Pancreas (tissue), 10 donors: ENCODE data around the gene SEL1L. TPM values are rescaled to one million over a fixed set of nuclear protein-coding genes. Genes with fewer than 3 reads are reported as not detected.

Experiments used
- ATAC-seq, 4 donors: fragments of 200-7000 bp; cut with Tn5 transposase; one replicate each; pipeline versions ENCODE4 v1.8.0 to v1.9.1; 2020; ENCODE audit warnings: mild to moderate bottlenecking in 4 of 4, moderate library complexity in 4 of 4
- DNase-seq, 6 donors: peaks; one replicate each; pipeline ENCODE4 v3.0.0-alpha.2; 2020
- FAIRE-seq: peaks from 2 replicates; lab custom pipeline; 2012; peaks lifted over from hg19 to GRCh38; lab: Jason Lieb, UNC
- H3K27ac ChIP-seq, 4 donors: fragments of 200-600 bp; sonication (generic); 1 replicate in 3 of 4; 2 replicates in 1 of 4; pipeline versions ENCODE4 v1.5.0 to v1.8.0; 2020
- H3K27me3 ChIP-seq, 4 donors: fragments of 200-600 bp; one replicate each; pipeline ENCODE4 v1.8.0; 2021
- H3K36me3 ChIP-seq, 3 donors: fragments of 200-600 bp; sonication (generic) in 1 of 3; one replicate each; pipeline versions ENCODE4 v1.5.0 to v1.8.0; 2020 to 2021
- H3K4me1 ChIP-seq, 3 donors: fragments of 200-600 bp; one replicate each; pipeline ENCODE4 v1.8.0; 2021
- H3K4me3 ChIP-seq, 4 donors: fragments of 200-600 bp; sonication (generic) in 2 of 4; one replicate each; pipeline versions ENCODE4 v1.5.0 to v1.8.0; 2020 to 2021
- H3K9me3 ChIP-seq, 4 donors: fragments of 200-600 bp; one replicate each; pipeline ENCODE4 v1.8.0; 2021
- WGBS, 2 donors: extraction: QIAGEN DNeasy Blood & Tissue Kit; methylation state at CpG; one replicate each; pipeline ENCODE4 v1.1.7; 2013; 5-methylcytosine and 5-hydroxymethylcytosine counted together
- intact Hi-C, 3 donors: fragments of 100-400 bp; cut with DNase I; formaldehyde crosslinking; loops; one replicate each; pipeline versions ENCODE4 v1.11.1 to v1.14.2; 2022
- polyA plus RNA-seq, 2 donors: library from polyadenylated mRNA; stranded (reverse); fragments of 200-250 nt; gene quantifications; one replicate each; pipeline ENCODE4 v1.2.3, GENCODE V29; 2013
- total RNA-seq, 6 donors: library from RNA; stranded (reverse); fragmentation: NEBNext Ultra II Directional in 4 of 6; extraction: Animal tissue kit (Norgen Biotek cat#: 25700) in 4 of 6; gene quantifications; one replicate each; pipeline versions ENCODE4 v1.2.1 to v1.2.4, GENCODE V29; 2021 to 2023
- TF ChIP-seq, protein P1 (sequence below), 4 donors: fragments of 200-600 bp; sonication (generic) in 3 of 4; IDR thresholded peaks; one replicate each; pipeline versions ENCODE4 v1.5.0 to v1.8.0; 2021; ENCODE audit warnings: antibody characterized with exemption in 4 of 4
- donor health status: healthy with polysubstance abuse.
- donor health status: DM: no; HTN: no; CAD: no; lungs with moderate emphysema.
- donor health status: DM: no; HTN: no; CAD: no.
- donor health status: control.
- donor health status: control.
- donor health status: Bipolar disorder and iron deficiency.
- donor health status: DM: yes; HTN: yes; CAD: no.
- donor health status: DM: no; HTN: no; CAD: no.
- donor health status: DM: no; HTN: no; CAD: no.
- donor health status: DM: yes; HTN: yes; CAD: no.

The SEL1L gene
- total and polyA plus RNA-seq, 8 donors = 54.5 to 763 (median 423) TPM

DNA sequence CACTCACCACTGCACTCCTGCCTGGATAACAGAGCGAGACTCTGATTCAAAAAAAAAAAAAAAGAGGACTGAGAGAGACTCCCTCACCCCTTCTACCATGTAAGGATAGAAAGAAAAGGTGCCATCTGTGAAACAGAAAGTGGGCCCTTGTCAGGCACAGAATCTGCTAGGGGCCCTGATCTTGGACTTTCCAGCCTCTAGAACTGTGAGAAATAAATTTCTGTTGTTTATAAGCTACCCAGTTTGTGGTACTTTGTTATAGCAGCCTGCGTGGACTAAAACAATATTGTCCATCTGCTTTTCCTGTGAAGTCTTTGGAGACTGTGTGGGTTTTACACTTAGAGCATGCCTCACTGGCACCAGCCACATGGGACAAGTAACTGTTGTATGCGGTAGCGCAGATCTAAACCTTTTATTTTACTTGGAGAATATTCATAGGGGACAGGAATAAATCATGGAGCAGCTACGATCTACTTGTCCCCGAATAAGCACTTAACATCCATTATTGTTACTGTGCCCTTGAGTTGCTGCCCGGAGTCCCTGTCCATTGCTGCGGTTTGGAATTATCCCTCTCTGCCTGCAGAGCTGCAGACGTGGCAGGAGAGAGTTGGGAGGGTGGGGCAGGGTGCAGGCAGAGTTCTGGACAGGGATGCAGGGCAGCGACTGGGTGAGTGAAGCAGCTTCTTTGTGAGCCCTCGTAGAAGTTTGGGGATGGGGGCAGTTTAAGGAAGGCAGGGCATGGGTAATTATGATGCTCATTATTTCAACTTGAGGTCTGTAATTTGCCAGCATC lies 81.1 kb downstream of the SEL1L start:
- Histone ChIP-seq H3K4me1 (no peaks in the 10 kb centered on the region), H3K9me3 (no peaks in the 10 kb centered on the region), H3K36me3 (no peaks in the 10 kb centered on the region), H3K4me3 (no peak overlapping the region), H3K27me3 (peaks cover 0 to 5% (median 0%) of the 10 kb centered on the region in 4 donors), H3K27ac (no peak overlapping the region)
- DNase-seq = no peak
- TF ChIP-seq, protein P1, sequence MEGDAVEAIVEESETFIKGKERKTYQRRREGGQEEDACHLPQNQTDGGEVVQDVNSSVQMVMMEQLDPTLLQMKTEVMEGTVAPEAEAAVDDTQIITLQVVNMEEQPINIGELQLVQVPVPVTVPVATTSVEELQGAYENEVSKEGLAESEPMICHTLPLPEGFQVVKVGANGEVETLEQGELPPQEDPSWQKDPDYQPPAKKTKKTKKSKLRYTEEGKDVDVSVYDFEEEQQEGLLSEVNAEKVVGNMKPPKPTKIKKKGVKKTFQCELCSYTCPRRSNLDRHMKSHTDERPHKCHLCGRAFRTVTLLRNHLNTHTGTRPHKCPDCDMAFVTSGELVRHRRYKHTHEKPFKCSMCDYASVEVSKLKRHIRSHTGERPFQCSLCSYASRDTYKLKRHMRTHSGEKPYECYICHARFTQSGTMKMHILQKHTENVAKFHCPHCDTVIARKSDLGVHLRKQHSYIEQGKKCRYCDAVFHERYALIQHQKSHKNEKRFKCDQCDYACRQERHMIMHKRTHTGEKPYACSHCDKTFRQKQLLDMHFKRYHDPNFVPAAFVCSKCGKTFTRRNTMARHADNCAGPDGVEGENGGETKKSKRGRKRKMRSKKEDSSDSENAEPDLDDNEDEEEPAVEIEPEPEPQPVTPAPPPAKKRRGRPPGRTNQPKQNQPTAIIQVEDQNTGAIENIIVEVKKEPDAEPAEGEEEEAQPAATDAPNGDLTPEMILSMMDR (IDR thresholded peaks at IDR 0.05) = no peak
- no peak for FAIRE-seq
- ATAC-seq = no peak
- intact Hi-C loops = loop anchor here in 1 of 3 donors (10.0 kb wide), 1 partner anchor 178 kb away; no protein-coding TSS in a partner anchor
- WGBS, 2 donors = 55 to 61% methylated on average over 11 of the region's 11 CpGs

DNA sequence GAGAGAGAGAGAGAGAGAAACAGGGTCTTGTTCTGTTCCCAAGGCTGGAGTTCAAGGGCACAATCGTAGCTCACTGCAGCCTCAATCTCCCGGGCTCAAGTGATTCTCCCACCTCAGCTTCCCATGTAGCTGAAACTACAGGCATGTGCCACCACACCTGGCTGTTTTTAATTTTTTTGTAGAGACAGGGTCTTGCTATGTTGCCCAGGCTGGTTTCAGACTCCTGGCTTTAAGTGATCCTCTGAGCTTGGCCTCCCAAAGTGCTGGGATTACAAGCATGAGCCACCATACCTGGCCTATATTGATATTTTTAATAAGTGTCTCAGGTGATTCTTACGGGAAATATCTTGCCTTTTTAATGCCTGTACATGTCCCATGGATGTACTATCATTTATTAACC lies 82.7 kb downstream of the SEL1L start:
- TF ChIP-seq, protein P1 (IDR thresholded peaks at IDR 0.05) = no peak
- no peak overlapping the region for H3K27ac ChIP-seq
- intact Hi-C loops = loop anchor here in 1 of 3 donors (10.0 kb wide), 1 partner anchor 176 kb away; no protein-coding TSS in a partner anchor
- WGBS, 2 donors = 64 to 71% methylated on average over 3 of the region's 3 CpGs
- no peaks in the 10 kb centered on the region for H3K4me1 ChIP-seq
- H3K9me3 ChIP-seq = no peaks in the 10 kb centered on the region
- H3K36me3 ChIP-seq = no peaks in the 10 kb centered on the region
- DNase-seq (no peak), ATAC-seq (no peak), FAIRE-seq (no peak)
- H3K27me3 ChIP-seq = peaks cover 0 to 5% (median 0%) of the 10 kb centered on the region in 4 donors
- H3K4me3 ChIP-seq = no peak overlapping the region

DNA sequence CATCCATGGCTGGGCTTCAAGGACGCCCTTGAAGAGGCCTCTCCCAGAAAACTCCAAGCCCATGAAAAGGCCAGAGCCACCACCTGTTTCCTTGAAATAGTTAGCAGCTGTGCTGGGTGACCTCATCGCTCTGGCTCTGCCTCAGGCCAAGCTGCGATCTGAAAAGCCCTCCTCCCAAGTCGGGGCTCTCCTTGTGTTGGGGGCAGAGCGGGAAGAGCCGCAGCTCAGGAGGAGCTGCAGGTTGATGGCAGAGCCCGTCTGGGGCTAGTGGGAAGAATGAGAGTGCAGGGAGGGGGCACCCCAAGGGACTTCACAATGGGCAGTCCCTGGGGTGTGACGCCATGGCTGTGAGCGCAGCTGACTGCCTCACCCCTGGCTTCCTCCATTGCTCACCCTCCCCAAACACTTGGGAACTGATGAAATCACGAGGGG lies 83.5 kb downstream of the SEL1L start:
- DNase-seq (no peak), FAIRE-seq (no peak), ATAC-seq (peak in 2 of 4 donors; percentile 26 to 39)
- TF ChIP-seq, protein P1 (IDR thresholded peaks at IDR 0.05) = no peak
- 52 to 63% methylated on average over 10 of the region's 10 CpGs for WGBS, 2 donors
- Histone ChIP-seq H3K36me3 (no peaks in the 10 kb centered on the region), H3K4me1 (no peaks in the 10 kb centered on the region), H3K27me3 (peaks cover 0 to 5% (median 0%) of the 10 kb centered on the region in 4 donors), H3K9me3 (no peaks in the 10 kb centered on the region), H3K4me3 (no peak overlapping the region), H3K27ac (no peak overlapping the region)
- intact Hi-C loops = loop anchor here in 1 of 3 donors (10.0 kb wide), 1 partner anchor 175 kb away; no protein-coding TSS in a partner anchor

DNA sequence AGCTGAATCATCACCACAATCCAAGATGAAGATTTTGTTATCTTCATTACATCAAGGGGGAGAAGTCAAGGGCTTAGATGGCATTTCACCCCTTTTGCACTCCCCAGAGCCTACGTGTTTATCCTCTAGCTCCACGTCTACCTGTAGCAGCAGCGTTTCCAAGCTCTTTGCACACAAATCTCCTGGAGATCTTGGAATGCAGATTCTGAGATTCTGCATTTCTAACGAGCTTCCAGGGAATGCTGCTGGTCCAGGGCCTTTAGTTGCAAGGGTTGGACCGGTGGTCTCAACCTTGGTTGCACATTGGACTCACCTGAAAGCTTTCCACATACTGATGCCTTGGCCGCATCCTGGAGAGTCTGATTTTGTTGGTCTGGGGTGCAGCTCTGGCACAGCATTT lies 84.1 kb downstream of the SEL1L start:
- H3K36me3 ChIP-seq = no peaks in the 10 kb centered on the region
- H3K27me3 ChIP-seq = peaks cover 0 to 5% (median 0%) of the 10 kb centered on the region in 4 donors
- no peaks in the 10 kb centered on the region for H3K9me3 ChIP-seq
- no peak overlapping the region for H3K4me3 ChIP-seq
- no peak overlapping the region for H3K27ac ChIP-seq
- TF ChIP-seq, protein P1 (IDR thresholded peaks at IDR 0.05) = no peak
- DNase-seq (no peak), ATAC-seq (no peak), FAIRE-seq (no peak)
- intact Hi-C loops = no loop called here
- no peaks in the 10 kb centered on the region for H3K4me1 ChIP-seq
- WGBS, 2 donors = 51 to 74% methylated on average over 6 of the region's 6 CpGs

DNA sequence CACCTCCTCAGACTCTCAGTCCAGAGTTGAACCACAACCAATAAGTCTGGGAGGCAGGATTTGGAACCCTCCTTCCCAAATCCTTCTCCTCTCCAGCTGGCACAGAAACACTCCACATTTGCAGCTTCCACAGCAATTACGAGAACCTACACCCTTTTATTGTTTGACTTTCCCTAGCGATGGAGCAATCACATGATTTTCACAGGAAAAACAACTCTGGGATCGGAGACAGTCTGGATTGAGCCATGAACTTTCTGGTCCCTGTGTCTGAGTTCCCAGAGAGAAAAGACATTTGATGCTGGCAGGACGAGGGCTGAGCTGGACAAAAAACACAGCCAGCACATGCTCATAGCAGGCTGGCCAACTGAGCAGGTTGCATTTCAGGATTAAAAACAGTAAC lies 84.5 kb downstream of the SEL1L start:
- H3K27ac ChIP-seq = no peak overlapping the region

More for the DNA sequence above, 84.5 kb downstream of the SEL1L start:
- peaks cover 0 to 5% (median 0%) of the 10 kb centered on the region in 4 donors for H3K27me3 ChIP-seq
- no peaks in the 10 kb centered on the region for H3K36me3 ChIP-seq
- H3K4me3 ChIP-seq = no peak overlapping the region
- no peaks in the 10 kb centered on the region for H3K4me1 ChIP-seq
- 6 to 7% methylated on average over 4 of the region's 4 CpGs for WGBS, 2 donors
- intact Hi-C loops = no loop called here
- FAIRE-seq (no peak), ATAC-seq (peak in 3 of 4 donors; percentile 24 to 27 (median 24)), DNase-seq (no peak)
- no peaks in the 10 kb centered on the region for H3K9me3 ChIP-seq
- TF ChIP-seq, protein P1 (IDR thresholded peaks at IDR 0.05) = no peak
